Right renal cortex interstitium (tissue), 3 donors: ENCODE data around the gene AGPAT4. TPM values are rescaled to one million over a fixed set of nuclear protein-coding genes. Genes with fewer than 3 reads are reported as not detected.

ENCODE experiments used
- DNase-seq, 3 donors: peaks; one replicate each; pipeline ENCODE4 v3.0.0-alpha.2; 2013; ENCODE audit warnings: low read depth in 3 of 3, low spot score in 2 of 3
- polyA plus RNA-seq, 3 donors: library from polyadenylated mRNA; unstranded; fragments of 120-200 nt; gene quantifications; one replicate each; pipeline ENCODE4 v1.2.1, GENCODE V29; 2013; ENCODE audit not compliant: insufficient read length in 3 of 3

AGPAT4 gene
- polyA plus RNA-seq, 3 donors: 16.3 to 19.4 (median 17.9) TPM

GRCh38 chr6:161142957-161143296 lies 130.9 kb downstream of the AGPAT4 start:
- no peak for DNase-seq

GRCh38 chr6:161141173-161141572 lies 132.7 kb downstream of the AGPAT4 start:
- DNase-seq: no peak

DNA sequence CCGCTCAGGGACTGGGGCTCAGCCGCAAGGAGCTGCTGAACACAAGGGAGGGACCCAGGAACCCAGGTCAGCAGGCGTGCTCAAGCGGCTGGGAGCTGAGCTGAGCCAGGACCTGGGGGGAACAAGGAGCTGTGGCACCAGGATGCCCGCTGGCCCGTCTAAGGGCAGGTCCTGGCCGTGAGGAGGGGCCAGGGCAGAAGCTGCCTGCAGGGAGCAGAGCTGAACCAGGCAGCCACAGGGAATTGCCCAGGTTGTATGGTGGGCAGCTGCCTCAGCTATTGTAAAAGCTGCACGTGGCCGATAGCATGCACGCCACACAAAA lies 133.3 kb downstream of the AGPAT4 start:
- DNase-seq: no peak

DNA sequence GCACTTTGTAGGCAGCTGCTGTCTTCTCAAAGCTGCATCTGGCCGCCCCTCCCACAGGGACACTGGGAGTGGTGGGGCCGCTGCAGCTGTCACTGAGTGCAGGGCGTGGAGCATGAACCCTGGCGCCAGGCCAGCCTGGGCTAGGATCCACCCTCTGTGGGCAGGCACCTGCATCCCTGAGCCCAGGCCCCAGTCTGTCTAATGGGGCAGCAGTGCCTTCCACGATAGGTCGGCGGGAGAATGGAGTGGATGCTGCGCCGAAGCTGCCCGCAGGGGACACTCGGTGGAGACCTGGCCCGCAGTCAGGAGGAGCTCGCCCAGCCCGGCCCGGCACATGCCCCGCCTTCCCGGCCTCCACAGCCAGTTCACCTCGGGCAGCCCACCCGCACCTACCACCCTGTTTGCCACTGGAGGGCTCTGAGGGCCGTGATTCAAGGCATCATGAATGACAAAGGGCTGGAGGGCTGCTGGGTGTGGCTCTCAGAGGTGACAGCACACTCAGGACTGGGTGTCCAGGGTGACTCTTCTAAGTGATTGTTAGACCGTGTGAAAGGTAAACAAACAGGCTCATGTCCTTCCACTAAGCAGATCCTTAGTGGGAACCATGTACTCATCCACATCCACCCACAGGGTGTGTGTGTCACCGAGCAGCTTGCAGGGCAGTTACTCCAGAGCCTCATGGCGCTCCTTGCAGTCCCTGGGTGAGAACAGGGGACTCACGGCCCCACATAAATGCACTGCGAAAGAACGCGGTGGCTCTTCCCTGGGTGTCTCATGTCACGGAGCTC lies 133.9 kb downstream of the AGPAT4 start:
- DNase-seq: no peak

- no peak for DNase-seq
Measured at GRCh38 chr6:161139304-161139765, 134.5 kb downstream of the AGPAT4 start.

DNA sequence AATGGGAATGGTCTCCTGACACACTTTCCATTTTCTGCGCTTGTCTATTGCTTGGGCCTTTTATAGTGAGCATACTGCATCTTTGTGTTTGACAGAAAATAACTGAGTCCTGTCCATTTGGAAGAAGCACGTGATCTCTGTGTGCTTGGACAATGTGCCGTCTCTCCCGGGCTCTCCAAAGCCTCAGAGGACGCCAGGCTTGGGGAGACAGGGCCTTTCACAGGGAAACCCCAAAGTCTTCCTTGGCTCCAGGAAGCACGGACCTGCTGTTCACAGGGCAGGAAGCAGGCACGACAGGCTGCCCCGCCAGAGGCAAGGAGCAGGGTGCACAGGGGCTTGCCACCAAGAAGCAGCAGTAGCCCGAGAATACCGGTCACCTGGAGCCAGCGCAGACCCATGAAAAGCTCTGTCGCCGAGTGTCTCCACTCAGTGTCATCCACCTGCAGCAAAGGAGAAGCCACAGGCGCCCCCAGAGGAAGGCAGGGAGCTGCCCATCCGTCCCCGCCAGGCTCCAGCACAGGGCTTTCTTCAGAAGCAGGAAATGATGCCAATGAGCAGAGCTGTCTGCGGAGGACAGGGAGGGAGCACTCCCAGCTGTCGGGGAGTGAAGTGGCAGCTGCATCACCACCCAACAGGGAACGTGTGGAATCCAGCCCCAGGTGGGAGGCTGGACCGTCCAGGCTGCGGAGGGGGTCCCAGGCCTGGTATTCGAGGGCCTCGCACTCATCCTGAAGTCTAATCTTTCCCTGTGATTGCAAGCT lies 135.1 kb downstream of the AGPAT4 start:
- no peak for DNase-seq

DNA sequence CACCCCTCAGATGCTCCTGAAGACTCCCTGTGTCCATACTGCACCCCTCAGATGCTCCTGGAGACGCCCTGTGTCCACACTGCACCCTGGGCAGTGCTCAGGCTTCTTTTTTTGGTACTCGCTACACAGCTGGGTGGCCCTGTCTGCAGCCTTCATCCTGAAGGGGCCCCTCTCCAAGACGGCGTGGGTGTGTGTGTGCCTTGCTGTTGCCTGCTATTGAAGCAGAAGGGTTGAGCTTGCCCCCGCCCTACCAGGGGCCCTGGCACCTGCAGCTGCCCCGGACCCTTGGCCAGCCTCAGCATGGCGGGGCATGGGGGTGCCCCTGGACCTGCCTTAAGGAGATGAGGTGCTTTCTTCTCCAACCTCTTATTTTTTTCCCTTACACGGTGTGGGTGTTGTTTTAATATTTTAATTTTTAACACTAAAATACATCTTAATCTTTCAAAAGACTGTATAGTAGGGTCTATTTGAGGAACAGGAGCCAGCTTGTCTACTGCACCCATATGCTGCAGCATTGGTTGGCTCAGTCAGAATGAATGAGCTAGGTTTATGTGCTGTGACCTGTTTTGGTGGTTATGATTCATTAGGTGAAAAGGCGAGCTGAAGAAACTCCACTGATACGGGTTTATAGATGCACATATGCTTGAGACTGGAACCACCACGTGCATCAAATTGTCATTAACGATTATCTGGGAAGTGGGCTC lies 135.9 kb downstream of the AGPAT4 start:
- no peak for DNase-seq

DNA sequence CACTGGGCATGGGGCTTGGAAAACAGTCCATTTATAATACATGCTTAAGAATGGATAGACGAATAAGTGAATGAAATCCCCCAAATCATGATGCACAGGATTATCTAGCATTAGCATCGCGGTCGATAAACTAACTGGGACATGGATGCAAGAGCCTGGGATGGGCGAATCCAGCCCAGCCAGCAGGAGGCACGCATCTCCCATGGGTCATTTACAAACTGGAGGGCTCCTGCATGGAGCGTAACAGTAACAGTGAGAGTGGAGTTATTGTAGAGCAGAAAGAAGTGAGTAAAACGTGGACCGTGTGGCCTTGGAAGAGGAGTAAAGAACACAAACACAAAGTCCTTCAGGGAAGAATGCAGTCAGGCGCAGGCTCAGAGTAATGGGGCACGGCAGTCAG lies 136.5 kb downstream of the AGPAT4 start:
- no peak for DNase-seq

- DNase-seq: no peak
Measured at GRCh38 chr6:161136655-161137054, 137.2 kb downstream of the AGPAT4 start.

DNA sequence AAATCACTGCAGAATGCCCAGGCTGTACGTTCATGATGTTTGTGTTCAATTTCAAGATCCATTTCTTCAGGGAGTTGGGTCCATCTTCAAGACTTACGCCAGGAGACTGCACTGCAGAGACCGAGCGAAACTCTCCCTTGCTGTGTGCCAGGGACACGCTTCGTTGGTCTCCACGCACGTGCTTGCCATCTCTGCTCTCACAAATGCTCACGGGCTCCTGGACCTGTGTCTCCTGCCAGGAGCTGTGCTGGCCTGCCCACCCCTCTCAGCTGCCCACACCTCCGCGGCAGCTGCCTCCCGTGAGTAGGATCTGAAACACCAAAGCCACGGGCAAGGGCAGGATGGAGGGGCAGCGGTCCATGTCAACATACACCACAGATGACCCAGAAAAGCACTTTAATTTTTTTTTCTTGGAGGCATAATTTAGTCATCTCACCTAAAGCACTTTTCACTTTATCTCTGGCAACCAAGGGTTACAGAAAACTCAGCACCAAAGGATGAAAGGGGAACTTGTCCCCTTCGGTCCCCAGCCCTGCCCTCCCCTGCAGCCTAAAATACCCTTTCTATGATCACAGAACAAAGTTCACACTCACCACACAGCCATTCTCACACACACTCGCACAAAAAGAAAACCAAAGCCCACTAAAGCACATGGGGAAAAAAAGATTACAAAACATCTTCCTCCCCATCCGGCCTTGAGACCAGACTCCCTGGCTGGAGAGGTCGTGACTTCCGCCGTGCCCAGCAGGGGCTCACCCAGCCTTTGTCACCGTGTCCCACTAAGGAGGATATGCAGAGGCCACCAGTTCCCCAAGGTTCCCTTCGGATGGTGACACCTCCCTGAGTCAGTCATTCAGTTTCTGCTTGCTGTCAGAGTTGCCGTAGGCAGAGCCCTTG lies 137.9 kb downstream of the AGPAT4 start:
- DNase-seq: no peak

- no peak for DNase-seq
Measured at GRCh38 chr6:161134550-161135298, 139.1 kb downstream of the AGPAT4 start.

DNA sequence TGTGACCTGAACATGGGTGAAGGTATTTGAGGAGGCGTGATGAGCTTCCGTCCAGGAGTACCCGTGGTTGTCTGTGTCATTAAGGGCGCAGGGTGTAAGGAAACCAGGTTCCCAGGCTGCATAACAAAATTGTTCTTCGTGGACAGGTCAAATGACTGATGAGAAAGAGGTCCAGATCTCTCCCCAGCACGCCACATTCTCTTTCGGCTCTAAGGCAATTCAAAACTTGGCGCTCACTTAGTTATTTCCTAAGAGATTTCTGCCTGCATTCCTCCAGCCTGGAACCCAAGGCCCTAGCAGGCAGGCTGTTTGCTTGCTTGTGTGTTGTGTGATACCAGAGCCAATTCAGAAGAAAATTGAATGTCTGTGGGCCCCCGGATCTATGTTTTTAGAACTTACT lies 139.9 kb downstream of the AGPAT4 start:
- DNase-seq: no peak

GRCh38 chr6:161132384-161132783 lies 141.5 kb downstream of the AGPAT4 start:
- no peak for DNase-seq

DNA sequence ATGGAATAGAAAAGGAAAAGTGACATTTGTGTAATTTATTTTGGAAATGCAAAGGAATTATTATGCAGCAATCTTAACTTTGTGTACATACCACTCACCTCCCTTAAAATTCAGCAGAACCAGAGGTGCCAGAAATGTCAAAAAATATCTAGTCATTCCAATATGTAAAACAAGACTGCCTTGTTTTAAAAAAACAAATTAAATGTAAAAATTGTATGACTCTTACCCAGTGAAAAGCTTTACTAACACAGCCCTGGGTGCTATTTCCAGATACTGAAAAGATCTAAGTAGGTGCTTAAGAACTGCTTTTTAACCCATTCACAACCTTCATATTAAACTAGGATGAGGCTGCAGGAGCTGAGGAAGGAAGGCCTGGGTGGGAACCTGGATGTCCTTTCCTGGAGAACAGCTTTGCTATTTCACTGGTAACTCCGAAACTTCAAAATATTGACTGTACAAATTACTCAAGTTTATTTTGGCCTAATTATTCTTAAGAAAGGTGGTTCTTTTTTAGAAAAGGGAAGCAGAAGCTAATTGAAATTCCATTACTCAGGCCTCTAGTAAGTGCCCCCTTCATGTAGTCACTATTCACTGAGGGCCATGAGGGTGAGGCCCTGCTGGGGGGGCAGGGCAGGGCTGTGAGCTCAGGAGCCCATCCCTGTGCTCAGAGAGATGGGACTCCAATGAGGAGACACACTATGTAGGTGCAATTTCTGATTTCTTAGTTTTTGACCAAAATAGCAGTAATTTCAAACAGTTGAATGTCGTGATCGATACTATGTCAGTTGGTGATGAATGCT lies 142.7 kb downstream of the AGPAT4 start:
- DNase-seq: no peak

GRCh38 chr6:161130541-161130940 lies 143.3 kb downstream of the AGPAT4 start:
- DNase-seq: no peak

DNA sequence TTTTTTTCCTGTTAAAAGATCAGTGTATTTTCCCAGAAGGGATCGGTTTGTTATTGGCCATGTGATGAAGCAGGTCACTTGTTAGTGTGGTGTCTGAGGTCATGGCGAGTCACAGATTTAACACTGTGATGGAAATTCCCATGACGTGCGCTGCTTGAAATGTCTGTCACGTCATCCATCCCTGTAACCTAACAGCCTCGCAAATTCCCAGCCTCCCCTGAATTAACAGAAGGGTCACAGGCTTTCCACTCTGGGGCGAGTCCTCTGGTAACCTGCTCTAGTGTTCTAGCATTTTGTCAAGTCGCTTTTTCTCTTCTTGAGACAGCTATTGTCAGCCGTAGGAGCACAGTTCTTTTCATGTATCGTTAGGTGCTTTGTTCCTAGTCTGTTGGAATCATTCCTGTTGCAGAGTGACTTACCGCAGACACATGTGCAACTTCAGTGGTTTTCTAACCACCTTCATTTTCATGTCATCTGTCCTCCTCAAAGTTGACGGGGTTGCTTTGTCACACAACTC lies 145.1 kb downstream of the AGPAT4 start:
- no peak for DNase-seq

DNA sequence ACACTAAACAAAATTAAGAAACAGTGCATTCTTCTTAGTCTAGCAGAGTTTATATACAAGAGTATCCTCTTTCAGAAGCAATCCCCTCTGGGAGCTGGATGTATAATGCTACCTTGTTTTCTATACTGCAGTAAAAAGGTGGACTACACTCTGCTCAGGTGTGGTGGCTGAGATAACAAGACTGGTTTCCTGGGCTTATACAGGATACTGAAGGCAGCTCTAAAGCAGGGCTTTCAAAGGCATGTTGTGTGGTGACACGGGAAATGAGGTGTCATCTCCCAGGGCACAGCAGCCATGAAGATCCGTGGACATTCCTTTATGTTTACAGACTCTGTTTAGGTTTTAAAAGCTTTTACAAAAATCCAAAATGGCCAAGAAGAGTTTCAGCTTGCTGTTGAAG lies 145.6 kb downstream of the AGPAT4 start:
- DNase-seq: no peak

- DNase-seq: no peak
Measured at GRCh38 chr6:161127071-161127740, 146.7 kb downstream of the AGPAT4 start.
